HG02943 (cell line): Measurements from ENCODE around the gene COMMD7.
A peak's percentile ranks its signal among the peaks of the same experiment; 100 is the strongest.

Source experiments
- ATAC-seq: cut with Tn5 transposase; IDR thresholded peaks from one replicate; pipeline ENCODE4 v1.9.1; 2021; ENCODE audit warnings: mild to moderate bottlenecking, low read depth, moderate library complexity; ENCODE audit not compliant: unreplicated experiment

COMMD7 gene

DNA sequence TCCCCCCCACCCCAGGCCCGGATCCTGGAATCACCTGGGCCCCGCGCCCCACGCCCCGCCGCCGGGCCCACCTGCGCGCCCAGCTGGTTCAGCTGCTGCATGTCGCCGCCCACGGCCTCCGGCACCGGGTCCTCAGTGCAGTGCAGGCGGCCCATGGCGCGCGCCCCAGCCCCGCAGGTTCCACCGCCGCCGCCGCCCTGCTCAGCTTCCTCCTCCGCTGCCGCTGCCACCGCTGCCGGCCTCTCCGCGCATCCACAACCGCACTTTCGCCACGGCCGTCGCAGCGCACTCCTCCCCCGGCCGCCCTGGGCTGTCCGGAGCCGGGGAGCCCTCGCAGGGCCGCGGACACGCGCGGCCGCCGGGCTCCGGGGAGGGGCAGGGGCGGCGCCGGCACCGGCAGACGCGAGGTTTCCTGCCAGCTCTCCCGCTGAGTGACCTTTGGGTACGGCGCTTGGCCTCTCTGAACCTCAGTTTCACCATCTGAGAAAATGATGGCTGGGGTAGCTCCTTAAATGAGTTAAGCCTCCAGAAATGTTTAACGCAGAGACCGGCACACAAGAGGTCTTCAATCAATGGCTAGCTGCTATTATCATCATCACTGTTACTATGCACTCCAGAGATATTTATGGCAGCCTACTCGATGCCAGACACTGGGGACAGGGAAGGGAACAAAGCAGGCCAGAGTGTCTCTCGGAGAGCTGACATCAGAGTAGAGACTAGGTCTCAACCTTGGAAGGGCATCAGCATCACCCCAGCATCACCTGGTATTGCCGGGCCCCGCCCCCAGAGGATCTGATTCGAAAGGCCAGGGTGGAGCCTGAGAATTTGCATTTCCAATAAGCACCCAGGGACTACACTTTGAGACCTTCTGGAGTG, at the start of gene COMMD7:
TSS of gene COMMD7 (minus strand) at position 231 of the 876 bp plus-strand sequence. CDS start at position 155, 76 bp downstream.
- ATAC-seq: peak; percentile 68

GRCh38 chr20:32792731-32793458, 49.6 kb upstream of the COMMD7 start:
- no peak for ATAC-seq

DNA sequence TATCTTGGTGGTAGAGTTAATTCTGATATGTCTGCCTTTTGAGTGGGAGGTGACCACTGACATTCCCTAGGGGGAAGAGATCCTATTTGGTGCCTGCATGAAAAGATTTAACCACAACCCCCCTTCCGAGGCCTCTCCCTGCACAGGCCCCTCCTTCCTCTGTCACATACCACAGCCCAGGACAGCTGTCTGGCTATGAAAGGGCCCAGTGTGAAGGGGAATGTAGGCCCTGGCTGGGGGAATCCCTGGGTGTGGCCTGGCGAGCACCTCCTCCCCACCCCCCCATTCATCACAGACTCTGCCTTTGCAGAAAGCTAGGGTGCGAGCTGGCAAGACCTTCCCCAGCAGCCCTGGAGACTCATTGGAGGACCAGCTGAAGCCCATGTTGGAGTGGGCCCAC, 49.0 kb upstream of the COMMD7 start:
- peak; percentile 56 for ATAC-seq

- no peak for ATAC-seq
These were observed 47.4 kb upstream of the COMMD7 start for GRCh38 chr20:32790751-32791057.

DNA sequence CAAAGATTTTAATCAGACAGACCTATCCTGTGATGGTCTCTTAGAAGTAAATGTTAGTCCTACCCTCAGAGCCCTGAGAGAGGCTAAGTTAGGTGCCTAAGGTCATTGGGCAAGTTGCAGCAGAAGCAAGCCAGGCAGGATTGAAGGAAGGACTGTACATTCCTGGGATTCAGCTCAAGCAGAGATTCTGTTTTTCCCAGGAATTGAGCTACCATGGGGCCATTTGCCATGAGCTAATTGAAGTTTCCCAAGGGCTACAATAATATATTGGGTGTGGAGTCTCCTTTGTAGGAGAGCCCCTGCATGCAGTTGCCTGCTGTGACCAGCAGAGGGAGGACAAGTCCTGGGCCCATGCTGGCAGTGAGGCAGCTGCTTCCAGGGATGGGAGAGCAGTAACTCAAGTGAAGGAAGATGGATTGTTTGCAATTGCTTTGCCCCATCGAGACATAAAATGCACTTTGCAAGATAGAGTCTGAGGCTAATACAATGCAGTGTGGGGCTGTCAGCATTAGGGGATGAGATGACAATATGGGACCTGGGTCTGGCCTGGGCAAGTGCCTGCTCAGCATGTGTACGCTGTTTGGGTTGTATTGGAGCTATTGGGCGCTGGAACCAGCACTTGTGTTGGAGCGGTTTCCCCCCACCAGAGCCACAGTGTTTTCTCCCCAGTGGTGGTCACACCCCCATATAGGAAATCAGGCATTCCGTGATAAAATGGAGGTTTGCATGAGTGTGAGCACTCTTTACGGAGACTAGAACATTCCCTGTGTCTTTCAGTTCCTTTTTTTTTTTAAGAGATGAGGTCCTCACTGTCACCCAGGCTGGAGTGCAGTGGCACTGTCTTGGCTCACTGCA, 46.9 kb upstream of the COMMD7 start:
- ATAC-seq: no peak

GRCh38 chr20:32787168-32787567, 43.9 kb upstream of the COMMD7 start:
- ATAC-seq: no peak

- ATAC-seq: no peak
These were observed 42.9 kb upstream of the COMMD7 start for GRCh38 chr20:32786059-32786760.

DNA sequence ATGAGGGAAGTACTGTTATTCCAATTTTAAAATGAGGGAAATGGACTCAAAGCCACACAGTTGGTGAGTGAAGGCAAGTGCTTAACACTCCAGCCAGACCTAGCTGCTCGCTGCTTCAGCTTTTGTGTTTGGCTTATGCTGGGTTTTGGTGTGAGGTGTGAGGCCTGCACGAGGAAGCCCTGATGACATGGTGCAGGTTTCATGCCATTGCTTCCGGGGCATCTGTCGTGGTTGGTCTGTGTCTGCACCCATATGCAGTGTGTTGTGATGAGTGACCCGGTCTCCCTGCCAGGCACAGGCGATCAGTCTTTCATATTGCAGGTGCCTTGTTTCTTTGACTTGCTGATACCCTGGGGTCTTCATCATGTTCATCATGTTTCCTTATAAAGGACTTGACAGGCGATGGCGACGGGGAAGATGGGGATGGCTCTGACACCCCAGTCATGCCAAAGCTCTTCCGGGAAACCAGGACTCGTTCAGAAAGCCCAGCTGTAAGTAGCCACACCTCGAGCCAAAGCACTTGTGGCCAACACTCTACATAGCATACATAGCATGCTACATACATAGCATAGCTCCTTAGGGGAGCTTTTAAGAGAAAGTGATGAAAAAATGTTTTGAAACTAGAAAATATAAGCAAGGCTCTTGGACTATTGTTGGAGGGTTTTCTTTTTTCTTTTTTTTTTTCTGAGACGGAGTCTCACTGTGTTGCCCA, 41.3 kb upstream of the COMMD7 start:
- no peak for ATAC-seq

DNA sequence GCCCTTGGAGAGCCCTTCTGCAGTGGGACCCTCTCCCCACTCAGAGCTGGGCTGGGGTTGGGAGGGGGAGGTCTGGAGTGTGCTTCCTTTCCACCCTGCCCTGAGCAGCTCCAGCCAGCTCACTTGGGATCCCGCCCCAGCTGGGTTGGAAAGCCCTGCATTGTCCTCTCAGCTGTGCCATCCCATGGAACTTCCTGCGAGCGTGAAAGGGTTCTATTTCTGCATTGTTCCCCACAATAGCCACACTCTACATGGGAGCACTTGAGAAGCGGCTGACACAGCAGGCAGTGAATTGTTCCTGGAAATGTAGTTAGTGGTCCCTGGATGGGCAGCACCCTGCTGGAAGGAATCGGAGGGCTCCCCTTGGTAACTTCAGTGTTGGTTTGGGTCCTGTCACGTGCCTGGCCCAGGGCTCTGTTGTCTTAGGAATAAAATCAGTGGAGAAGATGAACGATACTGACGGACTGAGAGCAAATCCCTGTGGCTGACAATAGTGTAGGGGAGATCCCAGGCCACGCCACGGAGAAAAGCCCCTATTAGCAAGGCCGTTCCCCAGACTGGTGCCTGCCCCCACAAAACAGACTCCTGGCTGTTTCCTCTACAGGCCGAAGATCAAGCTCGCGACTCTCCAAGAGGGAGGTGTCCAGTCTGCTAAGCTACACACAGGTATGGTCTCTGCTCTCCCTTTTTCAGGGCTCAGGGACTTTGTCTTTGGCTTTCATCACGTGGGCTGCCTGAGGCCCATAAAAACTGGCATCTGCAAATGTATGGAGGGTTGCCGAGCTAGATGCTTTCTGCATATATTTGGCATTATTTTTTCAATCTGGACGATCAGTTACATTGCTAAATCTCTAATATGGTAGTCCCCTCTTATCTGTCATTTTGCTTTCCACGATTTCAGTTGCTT, 37.7 kb upstream of the COMMD7 start:
- no peak for ATAC-seq

GRCh38 chr20:32780278-32780677, 37.0 kb upstream of the COMMD7 start:
- ATAC-seq: no peak

GRCh38 chr20:32779500-32780211, 36.4 kb upstream of the COMMD7 start:
- no peak for ATAC-seq

GRCh38 chr20:32777177-32777956, 34.1 kb upstream of the COMMD7 start:
- no peak for ATAC-seq

DNA sequence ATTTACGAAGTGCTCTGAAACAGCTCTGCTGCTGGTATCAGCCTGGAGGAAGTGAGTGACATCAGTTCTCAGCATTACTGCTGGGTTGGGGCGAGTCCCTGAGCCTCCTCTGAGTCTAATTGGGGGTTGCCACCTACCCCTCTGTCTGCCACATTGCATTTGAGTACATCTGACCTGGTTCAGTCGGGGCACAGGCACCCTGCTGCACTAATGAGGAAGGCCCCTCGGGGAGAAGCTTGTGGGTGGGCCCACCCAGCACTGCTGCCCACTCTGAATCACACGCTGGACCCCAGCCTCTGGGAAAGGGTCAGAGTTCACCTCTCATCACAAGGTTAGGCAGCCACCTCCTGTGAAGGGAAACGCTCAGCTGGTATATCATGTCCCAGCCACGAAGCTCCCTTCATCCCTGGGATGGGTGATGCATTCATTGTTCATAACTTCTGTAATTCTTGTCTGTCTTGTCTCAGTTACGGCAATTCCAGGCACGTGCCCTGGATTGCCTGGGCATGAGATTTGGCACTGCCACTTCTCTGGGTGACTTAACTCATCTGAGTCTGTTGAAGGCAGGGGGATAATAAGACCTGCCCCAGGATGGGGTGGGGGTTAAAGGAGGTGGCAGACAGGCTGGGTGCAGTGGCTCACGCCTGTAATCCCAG, 32.2 kb upstream of the COMMD7 start:
- ATAC-seq: no peak

DNA sequence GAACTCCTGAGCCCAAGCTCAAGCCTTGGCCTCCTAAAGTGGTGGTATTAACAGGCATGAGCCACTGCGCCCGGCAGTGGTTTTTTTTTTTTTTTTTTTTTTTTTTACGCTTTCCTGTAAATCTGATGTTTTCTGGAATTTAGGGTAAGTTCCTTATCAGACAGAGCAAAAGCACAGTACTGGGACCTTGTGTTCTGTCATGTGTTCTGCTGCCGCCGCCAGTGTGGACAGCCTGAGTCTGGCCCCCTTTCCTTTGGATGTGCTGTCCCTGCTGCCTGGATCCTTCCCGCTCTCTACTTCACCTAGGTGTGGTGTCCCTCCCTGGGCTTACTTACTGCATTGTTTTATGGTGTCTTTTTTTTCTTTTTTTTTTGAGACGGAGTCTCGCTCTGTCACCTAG, 30.6 kb upstream of the COMMD7 start:
- ATAC-seq: no peak

- no peak for ATAC-seq
These were observed 30.0 kb upstream of the COMMD7 start for GRCh38 chr20:32773223-32773622.

DNA sequence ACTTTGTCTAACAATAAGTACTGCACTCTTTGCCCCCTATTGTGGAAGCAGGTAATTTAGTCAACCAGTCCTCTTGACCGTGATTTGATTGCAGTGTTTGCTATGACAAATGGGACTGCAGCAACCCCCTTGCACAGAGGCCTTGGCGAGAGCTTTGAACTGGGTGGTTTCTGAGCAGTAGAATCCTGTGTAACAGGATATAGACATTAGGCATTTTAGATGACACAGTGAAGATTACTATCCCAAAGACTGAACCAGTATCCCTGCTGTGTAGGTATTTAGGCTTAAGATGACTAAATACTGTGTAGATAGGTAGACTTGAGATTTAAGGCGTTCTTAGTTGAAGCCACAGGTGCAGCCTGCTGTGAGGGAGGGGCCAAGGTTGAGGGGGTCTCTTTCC, 28.8 kb upstream of the COMMD7 start:
- ATAC-seq: no peak
